Mucosa of descending colon (tissue), 3 donors: ENCODE data around the gene TRUB1. TPM values are rescaled to one million over a fixed set of nuclear protein-coding genes. Genes with fewer than 3 reads are reported as not detected.
"Not testable (repeated sequence)": the region's sequence is repeated elsewhere in the genome, so short reads cannot be mapped to it uniquely, and the experiment has no call there.

Experiments used
- ATAC-seq: fragments of 200-7000 bp; cut with Tn5 transposase; one replicate; pipeline ENCODE4 v1.9.1; 2020; ENCODE audit warnings: mild to moderate bottlenecking, moderate library complexity
- DNase-seq, 3 donors: peaks; one replicate each; pipeline ENCODE4 v3.0.0-alpha.2; 2020
- H3K36me3 ChIP-seq: fragments of 200-600 bp; one replicate; pipeline ENCODE4 v1.8.0; 2021; ENCODE audit warnings: low read depth, mild to moderate bottlenecking
- H3K4me1 ChIP-seq: fragments of 200-600 bp; one replicate; pipeline ENCODE4 v1.8.0; 2021; ENCODE audit warnings: low read depth, mild to moderate bottlenecking
- H3K4me3 ChIP-seq: fragments of 200-600 bp; one replicate; pipeline ENCODE4 v1.8.0; 2021; ENCODE audit warnings: mild to moderate bottlenecking
- H3K9me3 ChIP-seq: fragments of 200-600 bp; one replicate; pipeline ENCODE4 v1.8.0; 2021; ENCODE audit warnings: mild to moderate bottlenecking
- intact Hi-C, 2 donors: fragments of 100-400 bp; cut with DNase I in 1 of 2; cut with micrococcal nuclease in 1 of 2; formaldehyde crosslinking; loops; one replicate each; pipeline versions ENCODE4 v1.11.0 to v1.11.1; 2022; cut with DNase I, micrococcal nuclease
- long read RNA-seq, 2 donors: library from polyadenylated mRNA; unstranded; transcript quantifications; one replicate each; pipeline ENCODE4 v2.0.0, GENCODE V29; 2019 to 2021
- total RNA-seq, 3 donors: library from RNA; stranded (reverse); fragmentation: NEBNext Ultra II Directional in 2 of 3; extraction: Animal tissue kit (Norgen Biotek cat#: 25700) in 2 of 3; gene quantifications; one replicate each; pipeline versions ENCODE4 v1.2.1 to v1.2.4, GENCODE V29; 2021 to 2023
- TF ChIP-seq, protein P1 (sequence below): fragments of 200-600 bp; IDR thresholded peaks from one replicate; pipeline ENCODE4 v1.8.0; 2022; ENCODE audit warnings: antibody characterized with exemption, mild to moderate bottlenecking
- donor health status: DM: no; HTN: no; CAD: no; lungs with moderate emphysema.
- donor health status: DM: no; HTN: no; CAD: no.
- donor health status: DM: no; HTN: yes; CAD: no.

TRUB1 gene
- total RNA-seq: 10 to 100 TPM; 13.3 to 16.5 (median 15.9) TPM
- long read RNA-seq, donor 1, transcript TRUB1-201 (8 exons, 3,408 nt): major isoform, 12 of 13 reads
- long read RNA-seq, donor 1, partial matches to known transcripts: 1 of 13 reads
- long read RNA-seq, donor 1, other reads (novel, unspliced or antisense): 0 of 13 reads
- long read RNA-seq, donor 2, partial matches to known transcripts: 0 of 6 reads
- long read RNA-seq, donor 2, other reads (novel, unspliced or antisense): 2 of 6 reads

DNA sequence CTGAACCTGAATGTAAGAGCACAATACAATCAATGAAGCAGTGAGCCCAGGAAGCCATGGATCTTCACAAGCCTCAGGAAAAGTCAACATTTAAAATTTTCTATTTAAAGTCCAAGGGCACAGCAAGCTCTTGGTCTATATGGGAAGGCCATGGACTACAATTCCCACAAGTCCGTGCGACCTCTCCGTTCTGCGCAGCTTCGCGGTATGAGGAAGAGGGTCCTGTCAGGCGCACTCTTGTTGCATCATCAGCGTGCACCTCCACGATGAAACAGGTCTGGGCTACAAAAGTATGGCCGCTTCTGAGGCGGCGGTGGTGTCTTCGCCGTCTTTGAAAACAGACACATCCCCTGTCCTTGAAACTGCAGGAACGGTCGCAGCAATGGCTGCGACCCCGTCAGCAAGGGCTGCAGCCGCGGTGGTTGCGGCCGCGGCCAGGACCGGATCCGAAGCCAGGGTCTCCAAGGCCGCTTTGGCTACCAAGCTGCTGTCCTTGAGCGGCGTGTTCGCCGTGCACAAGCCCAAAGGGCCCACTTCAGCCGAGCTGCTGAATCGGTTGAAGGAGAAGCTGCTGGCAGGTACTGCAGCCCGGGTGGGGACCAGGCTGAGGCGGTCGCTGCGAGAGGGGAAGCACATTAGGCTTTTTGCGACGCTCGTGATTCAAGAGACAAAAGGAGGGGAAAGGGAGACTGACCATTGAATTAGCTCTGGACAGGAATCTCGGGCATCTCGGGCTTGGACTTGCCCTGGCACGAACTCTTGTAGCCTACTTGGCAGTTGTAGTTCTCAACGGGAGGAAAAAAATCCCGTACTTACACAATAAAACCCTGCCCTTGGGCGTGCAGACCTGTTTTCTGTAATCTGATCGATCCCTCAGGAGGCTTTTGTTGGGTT lies at the start of gene TRUB1:
TSS of gene TRUB1 (plus strand) at position 234 of the 894 bp plus-strand sequence. CDS start at position 293, 59 bp downstream.
- H3K4me3 ChIP-seq: peak within 1 kb of the TSS; percentile 92
- intact Hi-C loops: no loop called here
- ATAC-seq (peak; percentile 100), DNase-seq (peak; percentile 90 to 98 (median 94))
- no peaks in the 10 kb centered on the region for H3K4me1 ChIP-seq
- no peaks in the 10 kb centered on the region for H3K36me3 ChIP-seq
- TF ChIP-seq, protein P1, sequence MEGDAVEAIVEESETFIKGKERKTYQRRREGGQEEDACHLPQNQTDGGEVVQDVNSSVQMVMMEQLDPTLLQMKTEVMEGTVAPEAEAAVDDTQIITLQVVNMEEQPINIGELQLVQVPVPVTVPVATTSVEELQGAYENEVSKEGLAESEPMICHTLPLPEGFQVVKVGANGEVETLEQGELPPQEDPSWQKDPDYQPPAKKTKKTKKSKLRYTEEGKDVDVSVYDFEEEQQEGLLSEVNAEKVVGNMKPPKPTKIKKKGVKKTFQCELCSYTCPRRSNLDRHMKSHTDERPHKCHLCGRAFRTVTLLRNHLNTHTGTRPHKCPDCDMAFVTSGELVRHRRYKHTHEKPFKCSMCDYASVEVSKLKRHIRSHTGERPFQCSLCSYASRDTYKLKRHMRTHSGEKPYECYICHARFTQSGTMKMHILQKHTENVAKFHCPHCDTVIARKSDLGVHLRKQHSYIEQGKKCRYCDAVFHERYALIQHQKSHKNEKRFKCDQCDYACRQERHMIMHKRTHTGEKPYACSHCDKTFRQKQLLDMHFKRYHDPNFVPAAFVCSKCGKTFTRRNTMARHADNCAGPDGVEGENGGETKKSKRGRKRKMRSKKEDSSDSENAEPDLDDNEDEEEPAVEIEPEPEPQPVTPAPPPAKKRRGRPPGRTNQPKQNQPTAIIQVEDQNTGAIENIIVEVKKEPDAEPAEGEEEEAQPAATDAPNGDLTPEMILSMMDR: no peak
- H3K9me3 ChIP-seq: no peaks in the 10 kb centered on the region

DNA sequence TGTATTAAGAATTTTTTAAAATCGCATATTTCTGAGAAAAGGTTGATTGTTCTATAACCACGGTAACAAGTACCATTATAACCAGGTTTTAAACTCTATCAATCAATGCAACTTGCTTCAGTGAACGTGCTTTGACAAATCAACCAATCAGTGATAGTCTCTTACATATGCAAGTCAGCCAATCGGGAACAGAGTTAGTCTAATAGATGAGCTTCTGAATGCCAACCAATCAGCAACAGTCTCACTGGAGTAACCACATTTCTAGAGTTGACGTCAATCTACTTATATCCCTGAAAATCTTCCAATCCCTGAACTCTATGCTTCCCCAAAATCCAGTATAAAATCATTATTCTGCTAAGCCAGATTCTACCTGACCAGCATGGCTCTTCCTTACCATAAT lies 44.7 kb upstream of the TRUB1 start:
- ATAC-seq: no peak
- no peaks in the 10 kb centered on the region for H3K9me3 ChIP-seq
- H3K4me1 ChIP-seq: no peaks in the 10 kb centered on the region
- no peaks in the 10 kb centered on the region for H3K36me3 ChIP-seq
- TF ChIP-seq, protein P1: no peak
- intact Hi-C loops: no loop called here
- no peak overlapping the region for H3K4me3 ChIP-seq
- no peak for DNase-seq

DNA sequence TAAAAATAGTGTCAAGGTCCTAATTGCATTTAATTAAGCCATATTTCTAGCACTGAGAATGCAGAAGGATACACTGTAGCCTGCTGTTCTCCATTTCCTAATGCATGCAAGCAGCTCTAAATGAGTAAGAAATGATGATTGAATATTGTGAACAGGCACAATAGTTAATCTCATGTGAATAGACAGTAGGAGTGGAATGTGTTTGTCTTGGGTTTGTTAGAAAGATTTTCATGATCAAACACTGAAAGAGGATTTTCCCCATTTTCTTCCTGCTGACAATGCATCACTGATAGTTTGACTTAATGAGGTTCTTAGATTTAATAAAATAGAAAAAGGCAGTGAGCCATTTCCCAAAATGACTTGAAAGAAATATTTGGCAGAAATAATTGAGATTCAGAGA lies 43.1 kb upstream of the TRUB1 start:
- TF ChIP-seq, protein P1: no peak
- Histone ChIP-seq H3K36me3 (no peaks in the 10 kb centered on the region), H3K9me3 (no peaks in the 10 kb centered on the region), H3K4me3 (no peak overlapping the region), H3K4me1 (no peaks in the 10 kb centered on the region)
- no peak for ATAC-seq
- DNase-seq: no peak
- intact Hi-C loops: no loop called here

DNA sequence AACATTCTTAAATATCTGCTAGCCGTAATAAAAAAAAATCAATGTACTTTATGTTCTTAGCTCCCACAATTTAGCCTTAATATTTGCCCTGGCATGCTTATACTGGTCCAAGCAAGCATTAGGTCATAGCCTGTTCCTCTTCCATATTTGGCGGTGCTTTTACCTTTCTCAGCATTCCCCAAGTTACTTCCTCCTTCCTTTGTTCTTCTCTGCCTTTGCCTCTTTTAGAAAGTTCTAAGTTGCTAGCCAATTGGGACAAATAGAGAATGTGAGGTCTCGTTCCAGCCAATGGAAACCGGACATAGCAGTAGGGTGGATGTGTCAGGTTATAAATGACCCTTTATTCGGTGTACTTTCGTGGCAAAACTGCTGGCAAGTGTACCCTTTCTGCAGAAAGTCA lies 41.0 kb upstream of the TRUB1 start:
- intact Hi-C loops, H3K4me1 ChIP-seq, H3K4me3 ChIP-seq, DNase-seq, H3K9me3 ChIP-seq, ATAC-seq, H3K36me3 ChIP-seq: not testable (repeated sequence)

DNA sequence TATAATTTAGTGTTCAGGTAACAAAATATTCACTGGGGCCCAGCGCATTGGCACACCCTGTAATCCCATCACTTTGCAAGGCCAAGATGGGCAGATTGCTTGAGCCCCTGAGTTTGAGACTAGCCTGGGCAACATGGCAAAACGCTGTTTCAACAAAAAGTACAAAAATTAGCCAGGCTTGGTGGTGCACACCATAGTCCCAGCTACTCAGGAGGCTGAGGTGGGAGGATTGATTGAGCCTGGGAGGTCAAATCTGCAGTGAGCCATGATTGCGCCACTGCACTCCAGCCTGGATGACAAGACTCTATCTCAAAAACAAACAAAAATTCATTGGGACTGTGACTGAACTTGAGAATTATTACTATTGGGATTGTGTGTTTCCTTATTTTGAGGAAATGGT lies 40.4 kb upstream of the TRUB1 start:
- H3K9me3 ChIP-seq: no peaks in the 10 kb centered on the region
- intact Hi-C loops: no loop called here
- H3K4me1 ChIP-seq: no peaks in the 10 kb centered on the region
- DNase-seq: no peak
- ATAC-seq: no peak
- no peak overlapping the region for H3K4me3 ChIP-seq
- TF ChIP-seq, protein P1: no peak
- no peaks in the 10 kb centered on the region for H3K36me3 ChIP-seq

DNA sequence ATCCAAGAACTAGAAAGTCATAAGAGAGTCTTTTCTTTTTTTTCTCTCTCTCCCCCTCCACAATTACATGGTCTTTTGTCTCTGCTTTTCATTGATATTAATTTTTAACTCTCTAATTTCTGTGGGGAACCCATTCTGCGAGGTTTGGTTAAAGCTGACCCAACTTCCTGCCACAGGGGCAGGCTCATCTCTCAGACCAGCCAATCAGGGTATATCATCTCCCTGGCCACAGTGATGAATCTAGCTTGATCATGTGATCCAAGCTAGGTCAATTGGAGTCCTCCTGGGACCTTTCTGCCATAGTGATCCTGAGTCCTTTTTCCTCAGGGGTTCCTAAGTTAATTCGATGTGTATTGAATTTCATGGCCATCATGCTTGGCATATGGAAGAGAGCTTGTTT lies 38.0 kb upstream of the TRUB1 start:
- TF ChIP-seq, protein P1: no peak
- Histone ChIP-seq H3K4me1 (no peaks in the 10 kb centered on the region), H3K9me3 (no peaks in the 10 kb centered on the region), H3K36me3 (no peaks in the 10 kb centered on the region), H3K4me3 (no peak overlapping the region)
- intact Hi-C loops: no loop called here
- no peak for ATAC-seq
- no peak for DNase-seq
